Brain microvascular endothelial cell (primary cell): ENCODE measurements around the gene IL7R.
"Not testable (repeated sequence)": the region's sequence is repeated elsewhere in the genome, so short reads cannot be mapped to it uniquely, and the experiment has no call there.

Source experiments
- DNase-seq: peaks from one replicate; pipeline ENCODE4 v3.0.0-alpha.2; 2020
- H3K27ac ChIP-seq: fragments of 250-450 bp; sonication (Bioruptor Pico); 2 replicates; pipeline ENCODE4 v1.5.1; 2020; ENCODE audit warnings: mild to moderate bottlenecking, moderate library complexity
- H3K27me3 ChIP-seq: fragments of 250-450 bp; sonication (Bioruptor Pico); replicated peaks from 2 replicates; pipeline ENCODE4 v1.5.1; 2020; ENCODE audit warnings: mild to moderate bottlenecking
- H3K36me3 ChIP-seq: fragments of 250-450 bp; sonication (Bioruptor Pico); replicated peaks from 2 replicates; pipeline ENCODE4 v1.5.1; 2020; ENCODE audit warnings: mild to moderate bottlenecking
- H3K4me3 ChIP-seq: 2 replicates; pipeline ENCODE4 v1.5.1; 2011; ENCODE audit warnings: low read depth, mild to moderate bottlenecking, control low read depth, low read length, moderate library complexity
- CTCF ChIP-seq: IDR thresholded peaks from 2 replicates; pipeline ENCODE4 v1.5.1; 2011; ENCODE audit warnings: low read depth, mild to moderate bottlenecking, moderate library complexity, low read length, control low read depth, inconsistent platforms; ENCODE audit errors: missing control alignments
- in situ Hi-C: cut with HindIII; loops from 2 replicates; pipeline ENCODE4 v1.10.0; 2017; ENCODE audit warnings: low sequenced_read_pairs, low pct_ligation_motif_present

The IL7R gene

GRCh38 chr5:35833224-35833623, 23.5 kb upstream of the IL7R start:
- Histone ChIP-seq H3K27ac (no peak overlapping the region), H3K27me3 (no peaks in the 10 kb centered on the region), H3K4me3 (no peak overlapping the region), H3K36me3 (no peaks in the 10 kb centered on the region)
- no peak for TF ChIP-seq CTCF
- in situ Hi-C loops: no loop called here
- DNase-seq: no peak

- H3K36me3 ChIP-seq: no peaks in the 10 kb centered on the region
- no peak overlapping the region for H3K4me3 ChIP-seq
- no peaks in the 10 kb centered on the region for H3K27me3 ChIP-seq
- DNase-seq: no peak
- TF ChIP-seq CTCF: no peak
- in situ Hi-C loops: no loop called here
- H3K27ac ChIP-seq: no peak overlapping the region
Measured at GRCh38 chr5:35835796-35836742, 20.6 kb upstream of the IL7R start.

GRCh38 chr5:35838370-35839042, 18.2 kb upstream of the IL7R start:
- no peaks in the 10 kb centered on the region for H3K36me3 ChIP-seq
- no peak overlapping the region for H3K27ac ChIP-seq
- no peak overlapping the region for H3K4me3 ChIP-seq
- DNase-seq: no peak
- in situ Hi-C loops: no loop called here
- no peaks in the 10 kb centered on the region for H3K27me3 ChIP-seq
- no peak for TF ChIP-seq CTCF

- no peaks in the 10 kb centered on the region for H3K36me3 ChIP-seq
- no peak overlapping the region for H3K4me3 ChIP-seq
- H3K27me3 ChIP-seq: no peaks in the 10 kb centered on the region
- no peak overlapping the region for H3K27ac ChIP-seq
- in situ Hi-C loops: no loop called here
- no peak for TF ChIP-seq CTCF
- no peak for DNase-seq
Measured at GRCh38 chr5:35842856-35843255, 13.8 kb upstream of the IL7R start.

DNA sequence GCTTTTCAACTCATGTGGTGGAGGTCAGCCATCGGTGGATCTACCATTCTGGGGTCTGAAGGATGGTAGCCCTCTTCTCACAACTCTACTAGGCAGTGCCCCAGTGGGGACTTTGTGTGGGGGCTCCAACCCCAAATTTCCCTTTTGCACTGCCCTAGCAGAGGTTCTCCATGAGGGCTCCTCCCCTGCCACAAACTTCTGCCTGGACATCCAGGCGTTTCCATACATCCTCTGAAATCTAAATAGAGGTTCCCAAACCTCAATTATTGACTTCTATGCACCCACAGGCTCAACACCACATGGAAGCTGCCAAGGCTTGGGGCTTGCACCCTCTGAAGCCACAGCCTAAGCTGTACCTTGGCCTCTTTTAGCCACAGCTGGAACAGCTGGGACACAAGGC, 11.2 kb upstream of the IL7R start:
- H3K4me3 ChIP-seq, H3K27ac ChIP-seq, DNase-seq, H3K27me3 ChIP-seq, H3K36me3 ChIP-seq, in situ Hi-C loops: not testable (repeated sequence)

GRCh38 chr5:35847491-35847890, 9.2 kb upstream of the IL7R start:
- Histone ChIP-seq H3K27me3 (no peaks in the 10 kb centered on the region), H3K27ac (no peak overlapping the region), H3K4me3 (no peak overlapping the region), H3K36me3 (no peaks in the 10 kb centered on the region)
- in situ Hi-C loops: no loop called here
- TF ChIP-seq CTCF: no peak
- DNase-seq: no peak
